Panc1 (cell line): ENCODE measurements around the gene SIAE. TPM values are rescaled to one million over a fixed set of nuclear protein-coding genes. Genes with fewer than 3 reads are reported as not detected.

Experiments
- ATAC-seq: fragments of 200-7000 bp; cut with Tn5 transposase; 2 replicates; pipeline ENCODE4 v1.9.1; 2020; ENCODE audit warnings: mild to moderate bottlenecking, moderate library complexity
- BruUV-seq: library from RNA; stranded (reverse); fragments of 400-500 nt; replicated peaks from 2 replicates; lab custom pipeline; 2021; lab: Mats Ljungman, UMichigan
- CTCF ChIA-PET: fragments of 300-600 bp; sonication (Branson Sonifier 250); formaldehyde crosslinking; loops from one replicate; lab custom pipeline; 2022; ENCODE audit warnings: antibody characterized with exemption; lab: Charles Lee
- POLR2A ChIA-PET: fragments of 300-600 bp; sonication (Branson Sonifier 250); formaldehyde crosslinking; loops from one replicate; lab custom pipeline; 2022; ENCODE audit warnings: antibody characterized with exemption; lab: Charles Lee
- DNase-seq: peaks from one replicate; pipeline ENCODE4 v3.0.0-alpha.2; 2010; ENCODE audit warnings: low read depth, low spot score
- H3K27ac ChIP-seq: 2 replicates; pipeline ENCODE4 v1.5.1; 2011; ENCODE audit warnings: mild to moderate bottlenecking, low read length, inconsistent platforms
- H3K27me3 ChIP-seq: fragments of 200-500 bp; sonication (Bioruptor generic); 2 replicates; pipeline ENCODE4 v1.6.0; 2014; ENCODE audit warnings: low read length, inconsistent platforms; ENCODE audit not compliant: control insufficient read depth, insufficient read depth
- H3K36me3 ChIP-seq: fragments of 200-500 bp; sonication (Bioruptor generic); 2 replicates; pipeline ENCODE4 v1.5.1; 2014; ENCODE audit warnings: inconsistent platforms, mild to moderate bottlenecking, low read length, moderate library complexity; ENCODE audit not compliant: control insufficient read depth, insufficient read depth
- H3K4me1 ChIP-seq: 2 replicates; pipeline ENCODE4 v1.5.1; 2011; ENCODE audit warnings: inconsistent platforms, mild to moderate bottlenecking, low read length, moderate library complexity; ENCODE audit not compliant: control insufficient read depth, insufficient read depth
- H3K4me3 ChIP-seq, 2 experiments: 2 replicates each; pipeline ENCODE4 v1.5.1; 2011 to 2012; ENCODE audit warnings: low read depth in 2 of 2, low read length in 2 of 2, mild to moderate bottlenecking in 2 of 2, inconsistent platforms in 1 of 2, moderate library complexity in 1 of 2
- H3K9me3 ChIP-seq: fragments of 200-500 bp; sonication (Bioruptor generic); 2 replicates; pipeline ENCODE4 v1.5.1; 2014; ENCODE audit warnings: low read depth, mild to moderate bottlenecking, inconsistent platforms, low read length, moderate library complexity; ENCODE audit not compliant: control insufficient read depth, insufficient read depth
- POLR2AphosphoS5 ChIP-seq: IDR thresholded peaks from 2 replicates; pipeline ENCODE4 v1.6.1; 2012; ENCODE audit warnings: mild to moderate bottlenecking, low read depth, low read length, moderate library complexity
- SIN3A ChIP-seq: IDR thresholded peaks from 2 replicates; pipeline ENCODE4 v1.6.1; 2012; ENCODE audit warnings: low read depth, mild to moderate bottlenecking, low read length, moderate library complexity, borderline replicate concordance; ENCODE audit not compliant: insufficient read depth
- TCF7L2 ChIP-seq: IDR thresholded peaks from 2 replicates; pipeline ENCODE4 v1.6.1; 2011; ENCODE audit warnings: mild to moderate bottlenecking, low read depth, low read length, inconsistent platforms
- in situ Hi-C: cut with HindIII; loops from 2 replicates; pipeline ENCODE4 v1.10.0; 2016; ENCODE audit warnings: low sequenced_read_pairs, low pct_unique_long_range_greater_than_20kb
- intact Hi-C: fragments of 100-400 bp; cut with micrococcal nuclease; formaldehyde crosslinking; loops from one replicate; pipeline ENCODE4 v1.10.0; 2022; ENCODE audit not compliant: unreplicated experiment
- total RNA-seq: library from RNA; stranded (reverse); gene quantifications from one replicate; pipeline ENCODE4 v1.2.1, GENCODE V29; 2021; ENCODE audit not compliant: unreplicated experiment
- TF ChIP-seq, protein P1 (sequence below), 2 experiments: IDR thresholded peaks; 2 replicates each; pipeline ENCODE4 v1.6.1; 2011 to 2012; ENCODE audit warnings: low read depth in 2 of 2, control low read depth in 1 of 2, low read length in 1 of 2, mild to moderate bottlenecking in 1 of 2, moderate library complexity in 1 of 2; ENCODE audit not compliant: insufficient read depth in 1 of 2
- TF ChIP-seq, protein P2 (sequence below): fragments of 450-650 bp; IDR thresholded peaks from 2 replicates; pipeline ENCODE4 v1.5.1; 2017; ENCODE audit warnings: mild to moderate bottlenecking

Gene SIAE
- total RNA-seq, 1 experiment from 2014 or later: 14.9 TPM

DNA sequence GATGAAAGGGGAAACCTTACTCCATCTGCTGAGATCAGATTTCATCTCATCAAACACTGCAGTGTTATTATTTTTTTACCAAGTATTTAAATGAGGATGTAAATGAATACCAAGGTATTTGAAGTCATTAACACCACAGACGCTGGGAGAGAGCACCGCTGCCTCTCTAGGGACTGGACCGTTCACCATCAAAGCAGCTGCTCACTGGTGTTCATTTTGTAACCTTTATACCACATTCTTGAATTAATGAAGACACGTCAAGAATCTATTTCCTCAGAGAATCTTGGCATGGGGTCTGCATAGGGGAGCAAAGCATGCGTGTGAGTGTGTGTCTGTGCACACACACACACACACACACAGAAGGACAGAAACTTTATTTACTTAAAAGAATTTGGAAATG lies 15.6 kb downstream of the SIAE start:
- intact Hi-C loops: no loop called here
- H3K4me1 ChIP-seq: no peaks in the 10 kb centered on the region
- CTCF ChIA-PET: no interaction called here
- no peaks in the 10 kb centered on the region for H3K27me3 ChIP-seq
- POLR2A ChIA-PET: no interaction called here
- ATAC-seq: no peak
- no peaks in the 10 kb centered on the region for H3K36me3 ChIP-seq
- H3K27ac ChIP-seq: no peak overlapping the region
- TF ChIP-seq, protein P1, sequence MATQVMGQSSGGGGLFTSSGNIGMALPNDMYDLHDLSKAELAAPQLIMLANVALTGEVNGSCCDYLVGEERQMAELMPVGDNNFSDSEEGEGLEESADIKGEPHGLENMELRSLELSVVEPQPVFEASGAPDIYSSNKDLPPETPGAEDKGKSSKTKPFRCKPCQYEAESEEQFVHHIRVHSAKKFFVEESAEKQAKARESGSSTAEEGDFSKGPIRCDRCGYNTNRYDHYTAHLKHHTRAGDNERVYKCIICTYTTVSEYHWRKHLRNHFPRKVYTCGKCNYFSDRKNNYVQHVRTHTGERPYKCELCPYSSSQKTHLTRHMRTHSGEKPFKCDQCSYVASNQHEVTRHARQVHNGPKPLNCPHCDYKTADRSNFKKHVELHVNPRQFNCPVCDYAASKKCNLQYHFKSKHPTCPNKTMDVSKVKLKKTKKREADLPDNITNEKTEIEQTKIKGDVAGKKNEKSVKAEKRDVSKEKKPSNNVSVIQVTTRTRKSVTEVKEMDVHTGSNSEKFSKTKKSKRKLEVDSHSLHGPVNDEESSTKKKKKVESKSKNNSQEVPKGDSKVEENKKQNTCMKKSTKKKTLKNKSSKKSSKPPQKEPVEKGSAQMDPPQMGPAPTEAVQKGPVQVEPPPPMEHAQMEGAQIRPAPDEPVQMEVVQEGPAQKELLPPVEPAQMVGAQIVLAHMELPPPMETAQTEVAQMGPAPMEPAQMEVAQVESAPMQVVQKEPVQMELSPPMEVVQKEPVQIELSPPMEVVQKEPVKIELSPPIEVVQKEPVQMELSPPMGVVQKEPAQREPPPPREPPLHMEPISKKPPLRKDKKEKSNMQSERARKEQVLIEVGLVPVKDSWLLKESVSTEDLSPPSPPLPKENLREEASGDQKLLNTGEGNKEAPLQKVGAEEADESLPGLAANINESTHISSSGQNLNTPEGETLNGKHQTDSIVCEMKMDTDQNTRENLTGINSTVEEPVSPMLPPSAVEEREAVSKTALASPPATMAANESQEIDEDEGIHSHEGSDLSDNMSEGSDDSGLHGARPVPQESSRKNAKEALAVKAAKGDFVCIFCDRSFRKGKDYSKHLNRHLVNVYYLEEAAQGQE (IDR thresholded peaks at IDR 0.05; ENCODE audit: insufficient read depth in 1 of 2, low read depth in 2 of 2, low read length in 1 of 2): no peak
- no peak for TF ChIP-seq POLR2AphosphoS5
- no peak for TF ChIP-seq TCF7L2
- TF ChIP-seq, protein P2, sequence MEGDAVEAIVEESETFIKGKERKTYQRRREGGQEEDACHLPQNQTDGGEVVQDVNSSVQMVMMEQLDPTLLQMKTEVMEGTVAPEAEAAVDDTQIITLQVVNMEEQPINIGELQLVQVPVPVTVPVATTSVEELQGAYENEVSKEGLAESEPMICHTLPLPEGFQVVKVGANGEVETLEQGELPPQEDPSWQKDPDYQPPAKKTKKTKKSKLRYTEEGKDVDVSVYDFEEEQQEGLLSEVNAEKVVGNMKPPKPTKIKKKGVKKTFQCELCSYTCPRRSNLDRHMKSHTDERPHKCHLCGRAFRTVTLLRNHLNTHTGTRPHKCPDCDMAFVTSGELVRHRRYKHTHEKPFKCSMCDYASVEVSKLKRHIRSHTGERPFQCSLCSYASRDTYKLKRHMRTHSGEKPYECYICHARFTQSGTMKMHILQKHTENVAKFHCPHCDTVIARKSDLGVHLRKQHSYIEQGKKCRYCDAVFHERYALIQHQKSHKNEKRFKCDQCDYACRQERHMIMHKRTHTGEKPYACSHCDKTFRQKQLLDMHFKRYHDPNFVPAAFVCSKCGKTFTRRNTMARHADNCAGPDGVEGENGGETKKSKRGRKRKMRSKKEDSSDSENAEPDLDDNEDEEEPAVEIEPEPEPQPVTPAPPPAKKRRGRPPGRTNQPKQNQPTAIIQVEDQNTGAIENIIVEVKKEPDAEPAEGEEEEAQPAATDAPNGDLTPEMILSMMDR: no peak
- no peak for TF ChIP-seq SIN3A
- in situ Hi-C loops: no loop called here
- no peak overlapping the region for H3K4me3 ChIP-seq
- H3K9me3 ChIP-seq: no peaks in the 10 kb centered on the region
- no TSS peak for BruUV-seq
- DNase-seq: no peak

DNA sequence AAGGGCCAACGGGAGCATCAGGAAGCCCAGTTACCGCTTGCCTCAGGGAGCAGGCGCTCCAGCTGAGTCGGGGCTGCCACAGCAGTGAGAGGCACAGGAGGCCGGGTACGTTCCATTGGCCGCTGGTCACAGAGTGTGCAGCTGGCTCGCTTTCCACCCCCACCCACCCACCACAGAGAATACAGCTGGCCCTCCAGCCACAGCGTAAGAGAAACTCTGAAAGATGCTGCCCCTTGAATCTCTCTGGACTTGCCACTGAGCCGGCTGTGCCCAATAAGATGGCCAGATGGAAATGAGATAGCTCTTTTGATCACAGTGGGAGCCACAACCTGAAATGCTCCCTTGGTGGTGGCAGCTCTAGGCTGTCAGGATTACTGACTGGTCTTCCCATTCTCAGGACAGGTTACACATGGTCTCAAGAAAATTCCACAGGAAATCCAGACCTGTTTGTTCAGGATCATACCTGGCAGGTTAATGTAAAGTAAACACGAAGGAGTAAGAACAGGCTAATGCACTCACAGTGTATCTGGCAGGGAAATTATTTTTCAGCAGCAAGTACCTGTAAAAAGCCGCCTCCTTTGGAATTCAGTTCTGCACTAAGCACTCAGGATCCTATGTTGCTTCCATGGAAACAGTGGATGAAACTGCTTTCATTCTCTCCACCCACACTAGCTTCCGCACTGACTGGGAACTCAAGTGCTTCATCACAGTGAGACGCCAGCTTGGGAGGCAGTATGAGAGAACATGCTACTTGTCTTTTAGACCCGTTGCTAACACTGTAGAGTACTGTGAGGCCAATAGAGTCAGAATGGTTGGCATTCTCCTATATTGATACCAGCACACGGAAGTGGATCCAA lies 16.5 kb downstream of the SIAE start:
- CTCF ChIA-PET: no interaction called here

More for the DNA sequence above, 16.5 kb downstream of the SIAE start:
- ATAC-seq (no peak), DNase-seq (no peak)
- no peaks in the 10 kb centered on the region for H3K36me3 ChIP-seq
- in situ Hi-C loops (no loop called here), intact Hi-C loops (no loop called here)
- TF ChIP-seq POLR2AphosphoS5 (no peak), TCF7L2 (no peak)
- TF ChIP-seq, protein P1 (IDR thresholded peaks at IDR 0.05; ENCODE audit: insufficient read depth in 1 of 2, low read depth in 2 of 2, low read length in 1 of 2): no peak
- no peaks in the 10 kb centered on the region for H3K4me1 ChIP-seq
- BruUV-seq: no TSS peak
- POLR2A ChIA-PET: interaction anchor here (0.6 kb wide), 1 partner anchor 1321 kb away, joined by 5 read pairs; no protein-coding TSS in a partner anchor
- no peaks in the 10 kb centered on the region for H3K27me3 ChIP-seq
- no peaks in the 10 kb centered on the region for H3K9me3 ChIP-seq
- no peak overlapping the region for H3K27ac ChIP-seq
- H3K4me3 ChIP-seq: no peak overlapping the region
